HL-60 (cell line): Measurements from ENCODE around the gene FAIM.
A peak's percentile ranks its signal among the peaks of the same experiment; 100 is the strongest.
"Not testable (repeated sequence)": the region's sequence is repeated elsewhere in the genome, so short reads cannot be mapped to it uniquely, and the experiment has no call there.

Experiments
- DNase-seq, 2 experiments: peaks; one replicate each; pipeline ENCODE4 v3.0.0-alpha.2; 2010 to 2020; ENCODE audit warnings: low read depth in 1 of 2, low spot score in 1 of 2
- H3K27ac ChIP-seq: fragments of 250-450 bp; sonication (Bioruptor Pico); replicated peaks from 2 replicates; pipeline ENCODE4 v1.5.1; 2020; ENCODE audit warnings: mild to moderate bottlenecking, moderate library complexity
- H3K27me3 ChIP-seq: fragments of 250-450 bp; sonication (Bioruptor Pico); 2 replicates; pipeline ENCODE4 v1.5.1; 2021; ENCODE audit warnings: mild to moderate bottlenecking, moderate library complexity; ENCODE audit not compliant: insufficient read depth, poor library complexity, severe bottlenecking
- H3K4me3 ChIP-seq: replicated peaks from 2 replicates; pipeline ENCODE4 v1.5.1; 2011; ENCODE audit warnings: mild to moderate bottlenecking, control low read depth, low read length; ENCODE audit not compliant: insufficient read depth
- GABPA ChIP-seq: IDR thresholded peaks from 2 replicates; pipeline ENCODE4 v1.6.1; 2012; ENCODE audit warnings: low read depth
- POLR2AphosphoS5 ChIP-seq: IDR thresholded peaks from 2 replicates; pipeline ENCODE4 v1.6.1; 2012; ENCODE audit warnings: low read depth
- SPI1 ChIP-seq: IDR thresholded peaks from 2 replicates; pipeline ENCODE4 v1.6.1; 2012; ENCODE audit warnings: low read depth, mild to moderate bottlenecking, borderline replicate concordance
- long read RNA-seq: library from polyadenylated mRNA; unstranded; transcript quantifications from one replicate; pipeline ENCODE4 v2.0.0, GENCODE V29; 2020
- TF ChIP-seq, protein P1 (sequence below): IDR thresholded peaks from 2 replicates; pipeline ENCODE4 v1.6.1; 2012; ENCODE audit warnings: low read depth; ENCODE audit not compliant: insufficient replicate concordance
- TF ChIP-seq, protein P2 (sequence below): IDR thresholded peaks from one replicate; pipeline ENCODE4 v1.5.1; 2011; ENCODE audit warnings: low read length, control low read depth, inconsistent platforms; ENCODE audit not compliant: insufficient read depth

The FAIM gene, protein sequence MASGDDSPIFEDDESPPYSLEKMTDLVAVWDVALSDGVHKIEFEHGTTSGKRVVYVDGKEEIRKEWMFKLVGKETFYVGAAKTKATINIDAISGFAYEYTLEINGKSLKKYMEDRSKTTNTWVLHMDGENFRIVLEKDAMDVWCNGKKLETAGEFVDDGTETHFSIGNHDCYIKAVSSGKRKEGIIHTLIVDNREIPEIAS
- long read RNA-seq: 0 reads

DNA sequence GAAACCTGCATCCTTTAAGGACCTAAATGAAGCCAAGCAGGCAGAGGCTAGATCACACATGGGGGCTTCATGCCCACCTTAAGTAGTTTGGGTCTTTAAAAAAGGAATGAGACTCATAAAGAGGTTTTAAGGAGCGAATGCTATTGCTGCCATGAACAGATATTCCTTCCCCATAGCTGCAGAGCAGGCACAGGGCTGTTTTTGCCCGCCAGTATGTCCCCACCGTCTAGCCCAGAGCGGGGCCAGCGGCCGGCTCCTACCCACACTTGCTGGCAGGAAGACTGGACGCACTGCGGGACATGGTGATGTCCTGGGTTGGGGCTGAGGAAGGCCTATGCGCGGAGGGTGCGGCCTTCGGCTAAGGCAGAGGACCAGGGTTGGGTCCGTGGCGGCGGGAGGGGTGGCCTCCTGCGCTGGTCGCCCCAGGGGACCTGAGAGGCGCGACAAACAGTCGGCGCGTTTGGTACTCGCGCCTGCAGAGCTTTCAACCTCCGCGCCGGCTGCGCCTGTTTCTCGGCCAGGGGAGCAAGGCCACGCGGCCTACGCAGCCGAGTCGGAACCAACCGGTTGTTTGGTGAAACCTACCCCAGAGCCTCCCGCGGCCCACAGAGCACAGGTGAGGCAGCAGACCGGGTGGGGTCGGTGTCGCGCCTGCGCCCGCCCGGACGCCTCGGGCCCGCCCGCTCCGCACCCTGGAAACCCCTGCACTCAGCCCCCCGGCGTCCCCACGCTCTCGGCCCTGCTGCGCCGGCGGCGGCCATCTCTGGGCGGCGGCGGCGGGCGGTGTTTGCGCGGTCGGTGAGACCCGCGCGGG lies at the start of gene FAIM:
Gene FAIM, plus strand, starts transcription at position 450 of the 814 bp plus-strand sequence. CDS start 10,956 bp downstream, outside the sequence.
- Histone ChIP-seq H3K27ac (no peak within 1 kb of the TSS), H3K27me3 (no peaks in the 10 kb centered on the region), H3K4me3 (peak within 1 kb of the TSS; percentile 43)
- DNase-seq: no peak
- TF ChIP-seq SPI1 (no peak), POLR2AphosphoS5 (no peak), GABPA (no peak)
- TF ChIP-seq, protein P1, sequence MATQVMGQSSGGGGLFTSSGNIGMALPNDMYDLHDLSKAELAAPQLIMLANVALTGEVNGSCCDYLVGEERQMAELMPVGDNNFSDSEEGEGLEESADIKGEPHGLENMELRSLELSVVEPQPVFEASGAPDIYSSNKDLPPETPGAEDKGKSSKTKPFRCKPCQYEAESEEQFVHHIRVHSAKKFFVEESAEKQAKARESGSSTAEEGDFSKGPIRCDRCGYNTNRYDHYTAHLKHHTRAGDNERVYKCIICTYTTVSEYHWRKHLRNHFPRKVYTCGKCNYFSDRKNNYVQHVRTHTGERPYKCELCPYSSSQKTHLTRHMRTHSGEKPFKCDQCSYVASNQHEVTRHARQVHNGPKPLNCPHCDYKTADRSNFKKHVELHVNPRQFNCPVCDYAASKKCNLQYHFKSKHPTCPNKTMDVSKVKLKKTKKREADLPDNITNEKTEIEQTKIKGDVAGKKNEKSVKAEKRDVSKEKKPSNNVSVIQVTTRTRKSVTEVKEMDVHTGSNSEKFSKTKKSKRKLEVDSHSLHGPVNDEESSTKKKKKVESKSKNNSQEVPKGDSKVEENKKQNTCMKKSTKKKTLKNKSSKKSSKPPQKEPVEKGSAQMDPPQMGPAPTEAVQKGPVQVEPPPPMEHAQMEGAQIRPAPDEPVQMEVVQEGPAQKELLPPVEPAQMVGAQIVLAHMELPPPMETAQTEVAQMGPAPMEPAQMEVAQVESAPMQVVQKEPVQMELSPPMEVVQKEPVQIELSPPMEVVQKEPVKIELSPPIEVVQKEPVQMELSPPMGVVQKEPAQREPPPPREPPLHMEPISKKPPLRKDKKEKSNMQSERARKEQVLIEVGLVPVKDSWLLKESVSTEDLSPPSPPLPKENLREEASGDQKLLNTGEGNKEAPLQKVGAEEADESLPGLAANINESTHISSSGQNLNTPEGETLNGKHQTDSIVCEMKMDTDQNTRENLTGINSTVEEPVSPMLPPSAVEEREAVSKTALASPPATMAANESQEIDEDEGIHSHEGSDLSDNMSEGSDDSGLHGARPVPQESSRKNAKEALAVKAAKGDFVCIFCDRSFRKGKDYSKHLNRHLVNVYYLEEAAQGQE: no peak
- TF ChIP-seq, protein P2, sequence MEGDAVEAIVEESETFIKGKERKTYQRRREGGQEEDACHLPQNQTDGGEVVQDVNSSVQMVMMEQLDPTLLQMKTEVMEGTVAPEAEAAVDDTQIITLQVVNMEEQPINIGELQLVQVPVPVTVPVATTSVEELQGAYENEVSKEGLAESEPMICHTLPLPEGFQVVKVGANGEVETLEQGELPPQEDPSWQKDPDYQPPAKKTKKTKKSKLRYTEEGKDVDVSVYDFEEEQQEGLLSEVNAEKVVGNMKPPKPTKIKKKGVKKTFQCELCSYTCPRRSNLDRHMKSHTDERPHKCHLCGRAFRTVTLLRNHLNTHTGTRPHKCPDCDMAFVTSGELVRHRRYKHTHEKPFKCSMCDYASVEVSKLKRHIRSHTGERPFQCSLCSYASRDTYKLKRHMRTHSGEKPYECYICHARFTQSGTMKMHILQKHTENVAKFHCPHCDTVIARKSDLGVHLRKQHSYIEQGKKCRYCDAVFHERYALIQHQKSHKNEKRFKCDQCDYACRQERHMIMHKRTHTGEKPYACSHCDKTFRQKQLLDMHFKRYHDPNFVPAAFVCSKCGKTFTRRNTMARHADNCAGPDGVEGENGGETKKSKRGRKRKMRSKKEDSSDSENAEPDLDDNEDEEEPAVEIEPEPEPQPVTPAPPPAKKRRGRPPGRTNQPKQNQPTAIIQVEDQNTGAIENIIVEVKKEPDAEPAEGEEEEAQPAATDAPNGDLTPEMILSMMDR: no peak

DNA sequence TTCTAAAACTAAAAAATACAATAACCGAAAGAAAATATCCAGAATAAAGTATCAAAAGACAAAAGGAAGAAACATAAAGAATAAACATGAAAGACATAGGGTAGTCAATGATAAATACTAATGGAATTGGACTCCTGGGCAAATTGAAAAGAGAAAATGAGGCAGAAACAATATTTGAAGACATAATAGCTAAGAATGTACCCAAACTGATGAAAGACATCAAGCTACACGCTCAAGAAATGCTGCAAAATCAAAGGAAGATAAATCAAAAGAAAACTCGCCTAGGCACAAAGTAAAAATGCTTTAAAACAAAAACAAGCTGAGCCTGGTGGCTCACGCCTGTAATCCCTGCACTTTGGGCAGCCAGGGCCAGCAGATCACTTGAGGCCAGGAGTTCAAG lies 49.4 kb upstream of the FAIM start:
- Histone ChIP-seq H3K27ac (no peak overlapping the region), H3K27me3 (no peaks in the 10 kb centered on the region), H3K4me3 (no peak overlapping the region)
- DNase-seq: no peak
- TF ChIP-seq SPI1 (no peak), POLR2AphosphoS5 (no peak), GABPA (no peak)
- TF ChIP-seq, protein P1: no peak
- TF ChIP-seq, protein P2: no peak

DNA sequence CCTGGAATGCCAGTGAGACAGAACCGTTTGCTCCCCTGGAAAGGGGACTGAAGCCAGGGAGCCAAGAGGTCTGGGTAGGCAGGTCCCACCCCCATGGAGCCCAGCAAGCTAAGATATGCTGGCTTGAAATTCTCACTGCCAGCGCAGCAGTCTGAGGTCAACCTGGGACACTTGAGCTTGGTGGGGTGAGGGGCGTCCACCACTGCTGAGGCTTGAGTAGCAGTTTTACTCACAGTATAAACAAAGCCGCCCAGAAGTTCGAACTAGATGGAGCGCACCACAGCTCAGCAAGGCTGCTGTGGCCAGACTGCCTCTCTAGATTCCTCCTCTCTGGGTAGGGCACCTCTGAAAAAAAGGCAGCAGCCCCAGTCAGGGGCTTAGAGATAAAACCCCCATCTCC lies 48.1 kb upstream of the FAIM start:
- H3K27ac ChIP-seq: no peak overlapping the region
- TF ChIP-seq GABPA (no peak), SPI1 (no peak), POLR2AphosphoS5 (no peak)
- TF ChIP-seq, protein P1: no peak
- TF ChIP-seq, protein P2: no peak
- H3K27me3 ChIP-seq: no peaks in the 10 kb centered on the region
- no peak for DNase-seq
- no peak overlapping the region for H3K4me3 ChIP-seq

DNA sequence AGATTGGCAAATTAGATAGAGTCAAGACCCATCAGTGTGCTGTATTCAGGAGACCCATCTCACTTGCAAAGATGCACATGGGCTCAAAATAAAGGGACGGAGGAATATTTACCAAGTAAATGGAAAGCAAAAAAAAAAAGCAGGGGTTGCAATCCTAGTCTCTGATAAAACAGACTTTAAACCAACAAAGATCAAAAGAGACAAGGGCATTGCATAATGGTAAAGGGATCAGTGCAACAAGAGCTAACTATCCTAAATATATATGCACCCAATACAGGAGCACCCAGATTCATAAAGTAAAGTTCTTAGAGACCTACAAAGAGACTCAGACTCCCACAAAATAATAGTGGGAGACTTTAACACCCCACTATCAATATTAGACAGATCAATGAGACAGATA lies 45.7 kb upstream of the FAIM start:
- not testable (repeated sequence) for H3K27ac ChIP-seq, DNase-seq, H3K4me3 ChIP-seq, H3K27me3 ChIP-seq

DNA sequence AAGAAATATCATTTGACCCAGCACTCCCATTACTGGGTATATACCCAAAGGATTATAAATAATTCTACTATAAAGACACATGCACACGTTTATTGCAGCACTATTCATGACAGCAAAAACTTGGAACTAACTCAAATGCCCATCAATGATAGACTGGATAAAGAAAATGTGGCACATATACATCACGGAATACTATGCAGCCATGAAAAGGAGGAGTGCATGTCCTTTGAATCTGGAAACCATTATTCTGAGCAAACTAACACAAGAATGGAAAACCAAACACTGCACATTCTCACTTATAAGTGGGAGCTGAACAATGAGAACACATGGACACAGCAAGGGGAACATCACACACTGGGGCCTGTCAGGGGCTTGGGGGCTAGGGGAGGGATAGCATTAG lies 42.3 kb upstream of the FAIM start:
- DNase-seq: not testable (repeated sequence)

More for the DNA sequence above, 42.3 kb upstream of the FAIM start:
- H3K27ac ChIP-seq, H3K27me3 ChIP-seq, H3K4me3 ChIP-seq: not testable (repeated sequence)
